Ovary (tissue), 3 donors: ENCODE results near the gene BORCS6.

Experiments used
- CTCF ChIP-seq, 3 donors: fragments of 450-650 bp in 2 of 3; fragments of 200-600 bp in 1 of 3; IDR thresholded peaks; one replicate each; pipeline versions ENCODE4 v1.5.1 to v1.8.0; 2016 to 2022; ENCODE audit warnings: antibody characterized with exemption in 3 of 3, mild to moderate bottlenecking in 1 of 3
- EP300 ChIP-seq: sonication (generic); formaldehyde crosslinking; IDR thresholded peaks from one replicate; pipeline ENCODE4 v1.6.1; 2017; ENCODE audit warnings: antibody characterized with exemption
- POLR2A ChIP-seq: fragments of 450-650 bp; IDR thresholded peaks from one replicate; pipeline ENCODE4 v1.6.1; 2017; ENCODE audit warnings: antibody characterized with exemption, mild to moderate bottlenecking, moderate library complexity
- donor health status: DM: no; HTN: no; CAD: no.

DNA sequence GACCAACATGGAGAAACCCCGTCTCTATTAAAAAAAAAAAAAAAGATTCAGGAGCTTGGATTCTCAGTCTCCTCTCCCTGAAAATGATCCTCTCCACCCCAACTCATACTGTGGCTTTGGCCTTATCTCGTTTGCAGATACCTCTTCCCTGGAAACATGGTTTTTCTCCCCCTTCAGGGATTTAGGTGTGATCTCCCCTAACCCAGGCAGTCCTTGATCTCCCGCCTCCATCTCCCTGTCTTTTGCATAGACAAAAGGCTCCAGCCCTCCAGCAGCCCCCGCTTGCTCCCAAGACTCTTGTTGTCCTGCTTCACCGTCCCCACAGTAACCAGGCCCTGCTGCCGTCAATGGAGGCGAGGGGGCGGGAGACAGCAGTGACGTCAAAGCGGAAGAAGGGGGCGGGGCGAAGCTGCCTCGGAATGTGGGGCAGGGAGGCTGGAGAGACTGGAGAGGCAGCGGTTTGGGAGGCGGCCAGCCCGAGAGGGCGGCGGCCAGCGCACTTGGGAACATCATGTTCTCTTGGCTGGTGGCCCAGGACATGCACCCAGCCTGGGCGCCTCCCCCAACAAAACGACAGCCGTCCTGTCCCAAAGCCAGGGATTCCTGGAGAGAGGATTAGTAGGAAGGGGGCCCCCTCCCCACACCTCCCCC is 35.9 kb downstream of the BORCS6 start:
- TF ChIP-seq CTCF (IDR thresholded peaks at IDR 0.05) (no peak), POLR2A (peak; percentile 86), EP300 (peak; percentile 100)
